ENCODE data around the gene C1orf105.

C1orf105 gene

GRCh38 chr1:172425339-172425738, 4.9 kb downstream of the C1orf105 start (continued):
- no peak for TF ChIP-seq ZEB2 (tag by site-specific recombination; IDR thresholded peaks at IDR 0.05)
- TF ChIP-seq WT1 (tag by site-specific recombination; IDR thresholded peaks at IDR 0.05) = no peak
- no peak for TF ChIP-seq GLIS1 (tag by site-specific recombination; IDR thresholded peaks at IDR 0.05)
- no peak for TF ChIP-seq ZNF362 (tag by site-specific recombination; IDR thresholded peaks at IDR 0.05)
- no peak for TF ChIP-seq ZNF707 (tag by site-specific recombination; IDR thresholded peaks at IDR 0.05)
- no peak for TF ChIP-seq ZNF610 (tag by site-specific recombination; IDR thresholded peaks at IDR 0.05; ENCODE audit: borderline replicate concordance)
- no peak for TF ChIP-seq BCL11B (tag by site-specific recombination; IDR thresholded peaks at IDR 0.05; ENCODE audit: low read depth)

- POLR2A ChIA-PET = no interaction called here
- CTCF ChIA-PET = interaction anchor here (1.8 kb wide), 1 partner anchor 28 kb away, joined by 7 read pairs; no protein-coding TSS in a partner anchor
- H3K36me3 ChIP-seq (ENCODE audit: control insufficient read depth in 2 of 2, insufficient read depth in 1 of 2, low read length in 2 of 2) = no peaks in the 10 kb centered on the region
- TF ChIP-seq OSR2 (tag by site-specific recombination; IDR thresholded peaks at IDR 0.05) (no peak), KLF8 (tag by site-specific recombination; IDR thresholded peaks at IDR 0.05) (no peak), ZBTB20 (tag by site-specific recombination; IDR thresholded peaks at IDR 0.05) (no peak), ZNF658 (tag by site-specific recombination; IDR thresholded peaks at IDR 0.05) (no peak), ZNF112 (tag by site-specific recombination; IDR thresholded peaks at IDR 0.05) (no peak)
- no peaks in the 10 kb centered on the region for H3K4me1 ChIP-seq (ENCODE audit: control insufficient read depth, insufficient read depth, low read length)
- no peak overlapping the region for H3K4me3 ChIP-seq (ENCODE audit: low read depth, low read length)
- H3K27ac ChIP-seq (ENCODE audit: extremely low read depth, low read depth, low read length) = no peak overlapping the region
- no peaks in the 10 kb centered on the region for H3K9me3 ChIP-seq (ENCODE audit: control insufficient read depth, insufficient read depth, low read depth, low read length)
Measured at GRCh38 chr1:172427191-172427590, 6.7 kb downstream of the C1orf105 start.

GRCh38 chr1:172429331-172430127, 9.0 kb downstream of the C1orf105 start:
- POLR2A ChIA-PET = no interaction called here
- CTCF ChIA-PET = interaction anchor here (0.6 to 1.3 kb wide), 17 partner anchors 9 to 620 kb away, joined by 3 to 6 read pairs (median 4); partner anchors contain the start of gene C1orf105
- Histone ChIP-seq H3K4me1 (ENCODE audit: control insufficient read depth, insufficient read depth, low read length) (no peaks in the 10 kb centered on the region), H3K27ac (ENCODE audit: extremely low read depth, low read depth, low read length) (no peak overlapping the region), H3K9me3 (ENCODE audit: control insufficient read depth, insufficient read depth, low read depth, low read length) (no peaks in the 10 kb centered on the region), H3K36me3 (ENCODE audit: control insufficient read depth in 2 of 2, insufficient read depth in 1 of 2, low read length in 2 of 2) (no peaks in the 10 kb centered on the region), H3K4me3 (ENCODE audit: low read depth, low read length) (no peak overlapping the region)
- peak; percentile 71; the same call in 1 of the 2 replicates for TF ChIP-seq ZSCAN30 (tag by site-specific recombination; IDR thresholded peaks at IDR 0.05)
- no peak for TF ChIP-seq ZNF16 (tag by site-specific recombination; IDR thresholded peaks at IDR 0.05; ENCODE audit: low read depth)
- no peak for TF ChIP-seq ZNF23 (tag by site-specific recombination; IDR thresholded peaks at IDR 0.05; ENCODE audit: borderline replicate concordance)
- TF ChIP-seq ZBTB1 (tag by site-specific recombination; IDR thresholded peaks at IDR 0.05) = no peak
- no peak for TF ChIP-seq OSR2 (tag by site-specific recombination; IDR thresholded peaks at IDR 0.05)
- no peak for TF ChIP-seq ZNF777 (tag by site-specific recombination; IDR thresholded peaks at IDR 0.05; ENCODE audit: borderline replicate concordance)
- no peak for TF ChIP-seq ZNF76 (tag by site-specific recombination; IDR thresholded peaks at IDR 0.05; ENCODE audit: borderline replicate concordance, low read depth)
- peak; percentile 85 for TF ChIP-seq CTCF (tag by site-specific recombination; IDR thresholded peaks at IDR 0.05)
- TF ChIP-seq ZNF664 (tag by site-specific recombination; IDR thresholded peaks at IDR 0.05) = no peak
- no peak for TF ChIP-seq WT1 (tag by site-specific recombination; IDR thresholded peaks at IDR 0.05)
- no peak for TF ChIP-seq ZNF398 (tag by site-specific recombination; IDR thresholded peaks at IDR 0.05)
- peak; percentile 80 for TF ChIP-seq ZNF654 (tag by site-specific recombination; IDR thresholded peaks at IDR 0.05; ENCODE audit: low read depth)
- no peak for TF ChIP-seq ZBTB44 (tag by site-specific recombination; IDR thresholded peaks at IDR 0.05)
- TF ChIP-seq ZNF221 (tag by site-specific recombination; IDR thresholded peaks at IDR 0.05; ENCODE audit: borderline replicate concordance) = no peak
- TF ChIP-seq ZNF121 (tag by site-specific recombination; IDR thresholded peaks at IDR 0.05) = no peak
- peak; percentile 61 for TF ChIP-seq ZNF660 (tag by site-specific recombination; IDR thresholded peaks at IDR 0.05)
- TF ChIP-seq ZNF341 (tag by site-specific recombination; IDR thresholded peaks at IDR 0.05; ENCODE audit: low read depth) = no peak

All from HEK293 (cell line).